HepG2 (cell line): ENCODE measurements around the gene MUL1. TPM values are rescaled to one million over a fixed set of nuclear protein-coding genes. Genes with fewer than 3 reads are reported as not detected.

Experiments
- ATAC-seq: fragments of 200-7000 bp; cut with Tn5 transposase; 3 replicates; pipeline ENCODE4 v1.9.1; 2020; ENCODE audit warnings: mild to moderate bottlenecking, moderate library complexity
- BruUV-seq: library from RNA; stranded (reverse); fragments of 400-500 nt; replicated peaks from 2 replicates; lab custom pipeline; 2021; lab: Mats Ljungman, UMichigan
- CTCF ChIA-PET: fragments of 300-600 bp; formaldehyde crosslinking; extraction: SDS; loops from one replicate; lab custom pipeline; 2021; ENCODE audit warnings: low total read pairs, inconsistent platforms, low intra/inter-chr PET ratio; lab: Yijun Ruan, JAX
- POLR2A ChIA-PET: fragments of 350-600 bp; sonication (Branson Sonifier 250); formaldehyde crosslinking; loops from one replicate; lab custom pipeline; 2020; ENCODE audit warnings: antibody characterized with exemption, inconsistent platforms; lab: Yijun Ruan, JAX
- DNase-seq: peaks from one replicate; pipeline ENCODE4 v3.0.0-alpha.2; 2015; ENCODE audit warnings: low spot score
- FAIRE-seq: peaks from 3 replicates; lab custom pipeline; 2011; peaks lifted over from hg19 to GRCh38; lab: Jason Lieb, UNC
- H2AFZ ChIP-seq: one replicate; pipeline ENCODE4 v1.6.1; 2011; ENCODE audit warnings: low read length, inconsistent platforms
- H3K27ac ChIP-seq: fragments of 300-600 bp; 3 replicates; pipeline ENCODE4 v1.8.0; 2011; ENCODE audit warnings: mixed run types, mild to moderate bottlenecking, mixed read lengths, low read length, inconsistent platforms; ENCODE audit not compliant: insufficient read depth; ENCODE audit errors: extremely low read length
- H3K27me3 ChIP-seq, 2 experiments: fragments of 200-600 bp in 1 of 2; 2 replicates in 1 of 2; 3 replicates in 1 of 2; pipeline versions ENCODE4 v1.6.0 to v1.8.0; 2011; ENCODE audit warnings: low read length in 2 of 2, mild to moderate bottlenecking in 2 of 2, moderate library complexity in 2 of 2, inconsistent platforms in 1 of 2; ENCODE audit not compliant: insufficient read depth in 2 of 2, control insufficient read depth in 1 of 2
- H3K36me3 ChIP-seq, 2 experiments: fragments of 200-600 bp in 1 of 2; replicated peaks in 1 of 2; 2 replicates in 1 of 2; 3 replicates in 1 of 2; pipeline versions ENCODE4 v1.5.1 to v1.8.0; 2011; ENCODE audit warnings: low read length in 2 of 2, inconsistent platforms in 1 of 2; ENCODE audit not compliant: insufficient read depth in 2 of 2, control insufficient read depth in 1 of 2
- H3K4me1 ChIP-seq: 2 replicates; pipeline ENCODE4 v1.5.1; 2012; ENCODE audit warnings: low read length, inconsistent platforms; ENCODE audit not compliant: insufficient read depth
- H3K4me2 ChIP-seq: 2 replicates; pipeline ENCODE4 v1.6.0; 2011; ENCODE audit warnings: low read depth, low read length, inconsistent platforms
- H3K4me3 ChIP-seq, 3 experiments: fragments of 200-600 bp in 1 of 3; sonication (generic), shearing (Covaris generic) in 1 of 3; replicated peaks in 1 of 3; 2 replicates each; pipeline ENCODE4 v1.5.1; 2011 to 2016; ENCODE audit warnings: low read length in 3 of 3, inconsistent platforms in 2 of 3, low read depth in 2 of 3, mild to moderate bottlenecking in 2 of 3, control low read depth in 1 of 3, mixed read lengths in 1 of 3; ENCODE audit not compliant: insufficient read depth in 1 of 3
- H3K79me2 ChIP-seq: one replicate; pipeline ENCODE4 v1.6.1; 2011; ENCODE audit warnings: low read length, inconsistent platforms; ENCODE audit not compliant: insufficient read depth
- H3K9ac ChIP-seq: 2 replicates; pipeline ENCODE4 v1.6.0; 2011; ENCODE audit warnings: mild to moderate bottlenecking, low read depth, low read length, inconsistent platforms; ENCODE audit not compliant: insufficient read depth
- H3K9me3 ChIP-seq: 2 replicates; pipeline ENCODE4 v1.5.1; 2012; ENCODE audit warnings: mild to moderate bottlenecking, low read length
- H4K20me1 ChIP-seq: 2 replicates; pipeline ENCODE4 v1.6.0; 2011; ENCODE audit warnings: inconsistent platforms, mild to moderate bottlenecking, low read length, moderate library complexity; ENCODE audit not compliant: insufficient read depth
- KAT8 ChIP-seq: IDR thresholded peaks from 2 replicates; pipeline ENCODE4 v1.6.1; 2016; ENCODE audit warnings: missing genetic modification reagents, missing compliant biosample characterization
- NCOA5 ChIP-seq: sonication (generic); formaldehyde crosslinking; IDR thresholded peaks from 2 replicates; pipeline ENCODE4 v1.4.0; 2020; ENCODE audit warnings: missing genetic modification reagents
- POLR2G ChIP-seq: fragments of 200-400 bp; formaldehyde crosslinking; IDR thresholded peaks from 2 replicates; pipeline ENCODE4 v1.6.1; 2018; ENCODE audit warnings: mild to moderate bottlenecking, low read depth, low read length, moderate library complexity
- TEAD3 ChIP-seq: optimal IDR thresholded peaks from 2 replicates; pipeline ENCODE3; 2016; ENCODE audit warnings: borderline replicate concordance
- ZNF563 ChIP-seq: sonication (generic); formaldehyde crosslinking; IDR thresholded peaks from 2 replicates; pipeline ENCODE4 v1.8.0; 2022; ENCODE audit warnings: mild to moderate bottlenecking, moderate library complexity, missing genetic modification reagents
- ZNF775 ChIP-seq: sonication (generic); formaldehyde crosslinking; IDR thresholded peaks from 2 replicates; pipeline ENCODE4 v1.4.0; 2020; ENCODE audit warnings: missing genetic modification reagents, mild to moderate bottlenecking, moderate library complexity, borderline replicate concordance
- WGBS: methylation state at CpG from one replicate; pipeline ENCODE4 v1.1.6; 2017; ENCODE audit warnings: low lambda C conversion rate; 5-methylcytosine and 5-hydroxymethylcytosine counted together
- in situ Hi-C: cut with HindIII; loops from 2 replicates; pipeline ENCODE4 v1.10.0; 2017; ENCODE audit warnings: low pct_unique_long_range_greater_than_20kb; ENCODE audit not compliant: extremely low pct_ligation_motif_present
- intact Hi-C: fragments of 100-400 bp; cut with micrococcal nuclease; formaldehyde crosslinking; loops from one replicate; pipeline ENCODE4 v1.10.0; 2022; ENCODE audit not compliant: unreplicated experiment
- polyA plus RNA-seq, 8 experiments: library from polyadenylated mRNA; depleted of rRNA in 3 of 8; stranded (reverse) in 7 of 8; unstranded in 1 of 8; fragments of >200 nt; fragmentation: Illumina TruSeq in 4 of 8; extraction: Trizol in 4 of 8; gene quantifications; 2 replicates each; pipeline versions ENCODE4 v1.2.1 to v1.2.3, GENCODE V29; 2011 to 2016; ENCODE audit warnings: low read depth in 4 of 8, missing spikeins in 1 of 8, mixed read lengths in 1 of 8; ENCODE audit not compliant: insufficient read depth in 1 of 8
- total RNA-seq, 5 experiments: library from RNA; depleted of rRNA; stranded (reverse); fragments of >200 nt; fragmentation: Illumina TruSeq; extraction: Trizol; gene quantifications; 2 replicates each; pipeline ENCODE4 v1.2.3, GENCODE V29; 2016; ENCODE audit warnings: low read depth in 1 of 5
- TF ChIP-seq, protein P1 (sequence below): fragments of 450-650 bp; IDR thresholded peaks from 2 replicates; pipeline ENCODE4 v1.6.1; 2017; ENCODE audit warnings: mild to moderate bottlenecking
- TF ChIP-seq, protein P2 (sequence below): sonication (generic); formaldehyde crosslinking; IDR thresholded peaks from 2 replicates; pipeline ENCODE4 v1.8.0; 2022; ENCODE audit warnings: missing genetic modification reagents, mild to moderate bottlenecking, borderline replicate concordance
- TF ChIP-seq, protein P3 (sequence below): sonication (generic); formaldehyde crosslinking; IDR thresholded peaks from 2 replicates; pipeline ENCODE4 v1.5.0; 2020; ENCODE audit warnings: missing genetic modification reagents
- TF ChIP-seq, protein P4 (sequence below): sonication (generic); formaldehyde crosslinking; IDR thresholded peaks from 2 replicates; pipeline ENCODE4 v1.4.0; 2020; ENCODE audit warnings: missing genetic modification reagents

Gene MUL1
- total and polyA plus RNA-seq, 2 of the 13 experiments (the other 11 are each of a cell fraction or from before 2014, with no cell fraction given) = 21.5 to 26.5 TPM

DNA sequence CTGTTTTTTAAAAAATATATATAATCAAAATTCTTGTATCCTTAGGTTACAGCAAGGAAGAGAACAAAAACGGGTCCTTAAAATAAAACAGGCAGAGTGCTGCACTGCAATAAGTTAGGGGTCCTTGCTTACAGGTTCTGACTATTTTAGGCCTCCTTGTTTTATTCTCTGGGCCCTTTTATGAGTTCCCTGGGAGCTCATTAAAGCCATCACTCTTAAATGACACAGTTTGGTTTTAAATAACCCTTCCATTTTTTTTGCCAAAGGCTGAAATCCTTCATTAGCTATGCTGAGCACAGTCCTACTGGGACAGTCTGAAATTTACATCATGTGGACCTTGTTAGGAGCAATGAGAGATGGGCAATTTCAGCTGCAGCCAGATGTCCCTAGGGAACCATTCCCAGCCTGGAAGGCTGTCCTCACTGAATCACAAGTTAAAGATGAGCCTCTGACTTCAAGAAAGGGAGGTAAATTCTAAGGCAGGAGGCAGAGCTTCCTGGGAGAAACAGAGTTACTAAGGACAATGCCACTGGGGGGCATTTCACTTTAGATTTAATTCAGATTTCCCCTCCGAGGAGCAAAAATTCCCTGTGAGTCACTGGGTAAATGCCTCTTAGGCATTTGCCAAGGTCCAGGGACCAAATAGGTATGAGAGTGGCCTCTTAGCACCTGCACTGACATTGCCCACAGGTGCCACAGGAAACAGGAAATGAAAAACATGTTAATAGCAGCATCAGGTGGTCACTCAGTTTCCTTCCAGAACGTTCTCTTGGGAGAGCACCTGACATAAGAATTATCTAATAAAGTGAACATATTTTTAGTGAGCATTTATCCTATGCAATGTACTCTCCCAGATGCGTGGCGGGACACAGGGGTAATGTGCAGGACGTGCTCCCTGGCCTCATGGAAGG, 3.8 kb upstream of the MUL1 start:
- Histone ChIP-seq H2AFZ (no peak overlapping the region), H3K79me2 (peaks cover 9% of the 10 kb centered on the region), H3K9me3 (no peaks in the 10 kb centered on the region), H3K27me3 (peaks cover 1 to 23% of the 10 kb centered on the region in 2 experiments; a peak in 4 of 5 replicates), H3K4me3 (no peak overlapping the region), H3K9ac (no peak overlapping the region), H3K4me2 (no peak overlapping the region), H3K27ac (no peak overlapping the region), H4K20me1 (no peaks in the 10 kb centered on the region), H3K36me3 (no peaks in the 10 kb centered on the region), H3K4me1 (peaks cover 3% of the 10 kb centered on the region; the same call in 1 of the 2 replicates)
- ATAC-seq = no peak
- no peak for DNase-seq
- intact Hi-C loops = no loop called here
- ChIA-PET POLR2A (no interaction called here), CTCF (no interaction called here)
- in situ Hi-C loops = no loop called here
- no peak for FAIRE-seq
- 7% methylated on average over 6 of the region's 6 CpGs for WGBS
- BruUV-seq = no TSS peak
- TF ChIP-seq ZNF563 (CRISPR knock-in tag) (no peak), TEAD3 (CRISPR knock-in tag) (no peak), NCOA5 (CRISPR knock-in tag) (no peak), ZNF775 (CRISPR knock-in tag) (no peak), KAT8 (CRISPR knock-in tag) (no peak), POLR2G (no peak)
- TF ChIP-seq, protein P1, sequence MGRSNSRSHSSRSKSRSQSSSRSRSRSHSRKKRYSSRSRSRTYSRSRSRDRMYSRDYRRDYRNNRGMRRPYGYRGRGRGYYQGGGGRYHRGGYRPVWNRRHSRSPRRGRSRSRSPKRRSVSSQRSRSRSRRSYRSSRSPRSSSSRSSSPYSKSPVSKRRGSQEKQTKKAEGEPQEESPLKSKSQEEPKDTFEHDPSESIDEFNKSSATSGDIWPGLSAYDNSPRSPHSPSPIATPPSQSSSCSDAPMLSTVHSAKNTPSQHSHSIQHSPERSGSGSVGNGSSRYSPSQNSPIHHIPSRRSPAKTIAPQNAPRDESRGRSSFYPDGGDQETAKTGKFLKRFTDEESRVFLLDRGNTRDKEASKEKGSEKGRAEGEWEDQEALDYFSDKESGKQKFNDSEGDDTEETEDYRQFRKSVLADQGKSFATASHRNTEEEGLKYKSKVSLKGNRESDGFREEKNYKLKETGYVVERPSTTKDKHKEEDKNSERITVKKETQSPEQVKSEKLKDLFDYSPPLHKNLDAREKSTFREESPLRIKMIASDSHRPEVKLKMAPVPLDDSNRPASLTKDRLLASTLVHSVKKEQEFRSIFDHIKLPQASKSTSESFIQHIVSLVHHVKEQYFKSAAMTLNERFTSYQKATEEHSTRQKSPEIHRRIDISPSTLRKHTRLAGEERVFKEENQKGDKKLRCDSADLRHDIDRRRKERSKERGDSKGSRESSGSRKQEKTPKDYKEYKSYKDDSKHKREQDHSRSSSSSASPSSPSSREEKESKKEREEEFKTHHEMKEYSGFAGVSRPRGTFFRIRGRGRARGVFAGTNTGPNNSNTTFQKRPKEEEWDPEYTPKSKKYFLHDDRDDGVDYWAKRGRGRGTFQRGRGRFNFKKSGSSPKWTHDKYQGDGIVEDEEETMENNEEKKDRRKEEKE = no peak
- TF ChIP-seq, protein P2, sequence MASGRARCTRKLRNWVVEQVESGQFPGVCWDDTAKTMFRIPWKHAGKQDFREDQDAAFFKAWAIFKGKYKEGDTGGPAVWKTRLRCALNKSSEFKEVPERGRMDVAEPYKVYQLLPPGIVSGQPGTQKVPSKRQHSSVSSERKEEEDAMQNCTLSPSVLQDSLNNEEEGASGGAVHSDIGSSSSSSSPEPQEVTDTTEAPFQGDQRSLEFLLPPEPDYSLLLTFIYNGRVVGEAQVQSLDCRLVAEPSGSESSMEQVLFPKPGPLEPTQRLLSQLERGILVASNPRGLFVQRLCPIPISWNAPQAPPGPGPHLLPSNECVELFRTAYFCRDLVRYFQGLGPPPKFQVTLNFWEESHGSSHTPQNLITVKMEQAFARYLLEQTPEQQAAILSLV (CRISPR knock-in tag) = no peak
- TF ChIP-seq, protein P3, sequence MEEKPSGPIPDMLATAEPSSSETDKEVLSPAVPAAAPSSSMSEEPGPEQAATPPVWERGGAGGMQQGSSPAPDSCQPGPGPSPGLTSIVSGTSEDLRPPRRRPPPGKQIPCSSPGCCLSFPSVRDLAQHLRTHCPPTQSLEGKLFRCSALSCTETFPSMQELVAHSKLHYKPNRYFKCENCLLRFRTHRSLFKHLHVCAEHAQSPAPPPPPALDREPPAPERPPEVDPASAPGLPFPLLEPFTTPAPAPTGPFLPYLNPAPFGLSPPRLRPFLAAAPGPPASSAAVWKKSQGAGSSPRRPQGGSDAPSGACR (CRISPR knock-in tag) = no peak
- TF ChIP-seq, protein P4, sequence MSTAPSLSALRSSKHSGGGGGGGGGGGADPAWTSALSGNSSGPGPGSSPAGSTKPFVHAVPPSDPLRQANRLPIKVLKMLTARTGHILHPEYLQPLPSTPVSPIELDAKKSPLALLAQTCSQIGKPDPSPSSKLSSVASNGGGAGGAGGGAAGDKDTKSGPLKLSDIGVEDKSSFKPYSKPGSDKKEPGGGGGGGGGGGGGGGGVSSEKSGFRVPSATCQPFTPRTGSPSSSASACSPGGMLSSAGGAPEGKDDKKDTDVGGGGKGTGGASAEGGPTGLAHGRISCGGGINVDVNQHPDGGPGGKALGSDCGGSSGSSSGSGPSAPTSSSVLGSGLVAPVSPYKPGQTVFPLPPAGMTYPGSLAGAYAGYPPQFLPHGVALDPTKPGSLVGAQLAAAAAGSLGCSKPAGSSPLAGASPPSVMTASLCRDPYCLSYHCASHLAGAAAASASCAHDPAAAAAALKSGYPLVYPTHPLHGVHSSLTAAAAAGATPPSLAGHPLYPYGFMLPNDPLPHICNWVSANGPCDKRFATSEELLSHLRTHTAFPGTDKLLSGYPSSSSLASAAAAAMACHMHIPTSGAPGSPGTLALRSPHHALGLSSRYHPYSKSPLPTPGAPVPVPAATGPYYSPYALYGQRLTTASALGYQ (CRISPR knock-in tag) = no peak
